ENCODE data around the gene VPS41. TPM values are rescaled to one million over a fixed set of nuclear protein-coding genes. Genes with fewer than 3 reads are reported as not detected.

The VPS41 gene
- total RNA-seq (10 to 100 TPM; 52.7 to 59.1 TPM), polyA plus RNA-seq (ENCODE audit: insufficient read depth, low read depth, low replicate concordance) (28.8 TPM)
- long read RNA-seq, donor 1, full-length matches to known transcripts: 14 of 14 reads
- long read RNA-seq, donor 1, partial matches to known transcripts: 0 of 14 reads
- long read RNA-seq, donor 1, other reads (novel, unspliced or antisense): 0 of 14 reads
- long read RNA-seq, donor 2, full-length matches to known transcripts: 4 of 4 reads
- long read RNA-seq, donor 2, partial matches to known transcripts: 0 of 4 reads
- long read RNA-seq, donor 2, other reads (novel, unspliced or antisense): 0 of 4 reads

GRCh38 chr7:38908759-38909335 is at the start of gene VPS41:
TSS of gene VPS41 (minus strand) at chr7:38909191. CDS start at chr7:38909174, 17 bp downstream.
- H3K4me3 ChIP-seq: peak within 1 kb of the TSS; percentile 70 to 92
- H3K27ac ChIP-seq: peak within 1 kb of the TSS; percentile 28 to 49
- 0 to 1% methylated on average over 19 to 20 of the region's 20 CpGs for WGBS, 2 donors
- TF ChIP-seq CTCF (IDR thresholded peaks at IDR 0.05) (no peak), POLR2A (IDR thresholded peaks at IDR 0.05) (no peak)
- no peaks in the 10 kb centered on the region for H3K36me3 ChIP-seq (ENCODE audit: low read depth, missing control alignments)
- DNase-seq: peak; percentile 95
- intact Hi-C loops (cut with DNase I; ENCODE audit: low total_unique reads): no loop called here
- H3K27me3 ChIP-seq: no peaks in the 10 kb centered on the region
- no peaks in the 10 kb centered on the region for H3K9me3 ChIP-seq
- peaks cover 7% of the 10 kb centered on the region for H3K4me1 ChIP-seq

- intact Hi-C loops (cut with DNase I; ENCODE audit: low total_unique reads): no loop called here
- Histone ChIP-seq H3K4me1 (no peaks in the 10 kb centered on the region), H3K27ac (no peak overlapping the region), H3K4me3 (no peak overlapping the region), H3K27me3 (no peaks in the 10 kb centered on the region), H3K9me3 (no peaks in the 10 kb centered on the region), H3K36me3 (ENCODE audit: low read depth, missing control alignments) (no peaks in the 10 kb centered on the region)
- DNase-seq: no peak
- 77 to 88% methylated on average over 5 of the region's 5 CpGs for WGBS, 2 donors
- no peak for TF ChIP-seq POLR2A (IDR thresholded peaks at IDR 0.05)
- TF ChIP-seq CTCF (IDR thresholded peaks at IDR 0.05): no peak
Measured at GRCh38 chr7:38955892-38956291, 46.9 kb upstream of the VPS41 start.

GRCh38 chr7:38953971-38954370 is 45.0 kb upstream of the VPS41 start:
- TF ChIP-seq CTCF (IDR thresholded peaks at IDR 0.05): no peak
- TF ChIP-seq POLR2A (IDR thresholded peaks at IDR 0.05): no peak
- WGBS, 2 donors: 90 to 93% methylated on average over 4 of the region's 4 CpGs
- no peak for DNase-seq

GRCh38 chr7:38953227-38953626 is 44.2 kb upstream of the VPS41 start:
- Histone ChIP-seq H3K36me3 (ENCODE audit: low read depth, missing control alignments) (no peaks in the 10 kb centered on the region), H3K4me3 (no peak overlapping the region), H3K27me3 (no peaks in the 10 kb centered on the region), H3K9me3 (no peaks in the 10 kb centered on the region), H3K4me1 (no peaks in the 10 kb centered on the region), H3K27ac (no peak overlapping the region)
- intact Hi-C loops (cut with DNase I; ENCODE audit: low total_unique reads): no loop called here
- TF ChIP-seq CTCF (IDR thresholded peaks at IDR 0.05) (no peak), POLR2A (IDR thresholded peaks at IDR 0.05) (no peak)
- 100% methylated on average over 1 of the region's 1 CpG for WGBS, 2 donors
- DNase-seq: no peak

More at GRCh38 chr7:38953971-38954370, 45.0 kb upstream of the VPS41 start:
- no peaks in the 10 kb centered on the region for H3K4me1 ChIP-seq
- no peaks in the 10 kb centered on the region for H3K9me3 ChIP-seq
- no peaks in the 10 kb centered on the region for H3K36me3 ChIP-seq (ENCODE audit: low read depth, missing control alignments)
- H3K4me3 ChIP-seq: no peak overlapping the region
- no peaks in the 10 kb centered on the region for H3K27me3 ChIP-seq
- intact Hi-C loops (cut with DNase I; ENCODE audit: low total_unique reads): no loop called here
- H3K27ac ChIP-seq: no peak overlapping the region
